Fibroblast of skin of left biceps (primary cell): ENCODE measurements around the gene CASQ2.

ENCODE experiments used
- DNase-seq, 2 experiments: peaks; one replicate each; pipeline ENCODE4 v3.0.0-alpha.2; 2013; ENCODE audit warnings: low read depth in 2 of 2

The CASQ2 gene

DNA sequence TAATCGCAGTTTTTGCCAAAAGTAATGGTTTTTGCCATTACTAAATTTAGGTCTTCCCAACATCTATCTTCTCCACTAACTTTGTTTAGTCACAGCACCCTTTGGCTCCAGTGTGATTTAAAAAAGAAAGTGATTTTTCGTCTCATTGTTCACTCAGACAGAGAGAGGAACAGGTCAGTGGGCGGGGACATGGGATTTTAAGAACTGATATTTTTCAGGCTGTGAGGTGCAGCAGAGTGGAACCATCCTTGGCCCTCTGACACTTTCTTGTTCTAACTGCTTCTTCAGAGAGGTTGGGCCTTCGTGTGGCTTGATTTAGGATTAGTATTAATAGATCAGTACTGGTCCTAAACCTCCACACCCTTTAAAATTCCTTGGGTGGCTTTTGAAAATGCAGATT lies 38.8 kb downstream of the CASQ2 start:
- no peak for DNase-seq

DNA sequence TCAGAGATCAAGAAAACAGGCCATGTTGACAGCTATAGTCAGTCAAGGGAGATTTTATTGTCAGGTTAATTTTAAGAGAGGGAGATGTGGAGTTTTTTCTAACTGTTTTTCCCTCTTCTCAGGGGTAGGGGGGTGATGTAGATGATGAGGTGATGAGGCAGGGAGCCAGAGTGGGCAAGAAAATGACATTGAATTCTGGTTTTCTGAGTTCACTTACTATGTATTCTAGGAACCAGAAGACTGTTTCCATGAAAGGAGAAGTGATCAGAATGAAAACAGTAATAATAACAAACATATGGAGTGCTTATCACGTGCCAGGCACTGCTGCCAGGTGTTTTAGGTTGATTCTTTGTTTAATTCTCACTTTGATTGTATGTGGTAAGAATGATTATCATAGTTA lies 40.2 kb downstream of the CASQ2 start:
- DNase-seq = no peak

DNA sequence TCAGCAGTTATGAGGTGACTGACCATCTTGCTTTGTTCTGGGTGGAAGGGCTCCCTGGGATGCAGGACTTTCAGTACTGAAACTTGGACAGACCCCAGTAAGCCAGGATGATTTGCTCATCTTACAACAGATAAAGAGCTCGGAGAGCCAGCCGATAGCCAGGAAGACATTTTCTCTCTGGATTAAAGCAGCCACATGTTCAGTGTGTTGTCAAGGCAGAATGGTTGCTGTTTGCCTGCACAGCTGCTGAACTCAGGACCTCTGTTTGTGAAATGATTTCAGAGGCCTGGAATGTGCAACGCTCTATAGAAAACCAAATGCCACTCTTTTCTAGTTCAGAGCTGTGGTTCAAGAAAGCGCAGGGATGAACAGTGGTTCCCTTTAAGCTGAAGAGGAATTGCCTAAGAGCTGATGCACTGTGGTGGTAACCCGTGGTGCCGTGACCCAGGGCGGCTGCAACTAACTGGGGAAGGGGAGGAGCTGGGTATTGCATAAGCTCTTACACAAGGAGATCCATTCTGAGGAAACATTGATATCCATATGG lies 40.7 kb downstream of the CASQ2 start:
- peak; percentile 87 to 88 for DNase-seq

DNA sequence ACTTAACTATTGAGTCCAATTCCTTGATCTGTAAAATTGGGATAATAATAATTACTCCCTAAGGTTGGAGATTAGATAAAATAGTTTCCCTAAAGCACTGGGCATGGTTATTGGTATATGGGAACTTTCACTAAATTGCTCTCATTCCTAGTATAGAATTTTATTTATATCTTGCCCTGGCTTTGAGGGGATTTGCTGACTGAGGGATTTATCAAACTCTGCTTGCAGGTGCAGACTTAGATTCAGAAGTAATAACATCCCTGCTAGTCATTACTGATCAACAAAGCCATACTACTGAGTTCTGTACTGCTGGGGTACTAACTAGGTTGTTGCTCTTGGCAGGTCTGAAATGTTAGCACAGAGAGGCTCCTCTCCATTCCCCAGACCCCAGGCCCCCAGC lies 41.9 kb downstream of the CASQ2 start:
- DNase-seq = no peak

DNA sequence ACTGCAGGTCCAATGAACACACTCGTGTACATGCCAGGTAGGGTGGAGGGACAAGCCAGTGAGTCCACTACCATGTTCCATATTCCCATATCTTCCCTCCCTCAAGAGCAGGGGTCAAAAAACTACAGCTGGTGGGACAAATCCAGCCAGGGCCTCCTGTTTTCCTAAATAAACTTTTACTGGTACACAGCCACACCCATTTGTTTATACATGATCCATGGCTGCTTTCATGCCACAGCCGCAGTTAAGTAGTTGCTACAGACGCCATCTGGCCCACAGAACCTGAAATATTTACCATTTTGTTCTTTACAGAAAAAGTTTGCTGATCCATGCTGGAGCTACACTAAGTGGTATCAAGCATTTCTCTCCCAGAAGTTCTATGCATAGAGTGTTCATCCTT lies 42.4 kb downstream of the CASQ2 start:
- no peak for DNase-seq

DNA sequence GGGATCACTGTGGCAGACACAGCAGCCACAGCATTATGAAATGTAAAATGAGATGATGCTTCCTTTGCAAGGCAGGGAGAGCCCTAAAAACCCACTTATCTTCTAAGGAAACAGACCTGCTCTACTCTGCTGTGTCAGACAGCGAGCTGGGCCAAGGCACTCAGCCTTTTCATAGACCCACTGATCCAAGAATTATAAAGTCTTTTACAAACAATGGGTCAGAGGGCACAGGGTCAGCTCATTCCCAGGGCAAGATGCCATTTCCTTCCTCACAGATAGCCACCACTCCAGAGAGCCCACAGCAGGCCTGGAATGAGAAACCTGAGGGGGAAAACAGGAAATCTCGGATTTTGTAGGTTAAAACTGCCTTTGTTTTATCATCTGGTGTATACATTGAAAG lies 42.9 kb downstream of the CASQ2 start:
- no peak for DNase-seq

DNA sequence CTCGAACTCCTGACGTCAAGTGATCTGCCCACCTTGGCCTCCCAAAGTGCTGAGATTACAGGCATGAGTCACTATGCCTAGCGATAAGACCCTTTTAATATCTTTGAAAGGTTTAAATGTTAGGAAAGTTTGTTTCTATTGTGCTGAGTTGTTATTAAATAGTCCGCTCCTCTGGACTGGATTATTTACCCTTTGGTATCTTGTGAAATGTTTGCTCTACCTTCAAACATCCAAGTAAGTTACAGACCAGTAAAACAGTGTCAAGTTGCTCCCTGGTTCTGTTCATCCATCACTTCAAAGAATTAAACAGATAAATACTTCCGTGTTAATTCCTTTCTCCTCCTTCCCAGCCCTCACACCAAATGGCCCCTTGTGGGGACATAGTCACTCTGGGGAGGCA lies 44.8 kb downstream of the CASQ2 start:
- no peak for DNase-seq

DNA sequence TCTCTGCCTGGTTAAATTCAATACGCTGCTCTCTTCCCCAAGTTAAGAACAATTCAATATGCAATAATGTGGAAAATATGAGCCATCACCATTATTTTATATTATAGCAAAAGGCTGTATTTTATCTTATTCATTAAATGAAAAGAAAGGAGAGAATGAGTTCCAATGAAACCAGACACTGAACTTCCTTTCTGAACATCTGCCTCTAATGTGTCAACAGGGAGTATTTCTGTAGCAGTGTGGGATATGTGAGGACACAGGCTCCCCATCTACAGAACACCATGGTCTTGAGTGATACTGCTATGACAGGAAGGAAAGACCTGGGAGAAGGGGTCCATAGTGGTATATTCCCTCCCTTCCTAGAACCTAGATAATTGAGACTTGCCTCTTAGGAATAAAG lies 46.3 kb downstream of the CASQ2 start:
- DNase-seq = no peak

DNA sequence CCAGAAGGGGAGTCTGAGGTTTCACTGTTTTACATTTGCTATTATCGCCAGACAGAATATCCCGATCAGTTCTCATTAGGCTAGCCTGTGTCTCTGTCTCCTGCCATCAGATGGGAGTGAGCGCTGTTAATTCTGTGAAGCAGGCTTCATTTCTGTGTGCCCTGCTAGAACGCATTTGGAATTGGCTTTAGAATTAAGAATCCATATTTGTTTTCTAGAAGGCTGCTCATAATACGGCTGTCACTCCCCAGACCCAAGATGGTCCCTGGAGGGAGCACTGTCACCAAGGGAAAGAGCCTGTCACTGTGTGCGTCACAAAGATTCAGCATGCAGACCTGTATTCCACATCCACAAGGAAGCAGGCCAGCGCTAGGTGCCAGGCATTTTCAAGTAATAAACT lies 49.2 kb downstream of the CASQ2 start:
- no peak for DNase-seq

DNA sequence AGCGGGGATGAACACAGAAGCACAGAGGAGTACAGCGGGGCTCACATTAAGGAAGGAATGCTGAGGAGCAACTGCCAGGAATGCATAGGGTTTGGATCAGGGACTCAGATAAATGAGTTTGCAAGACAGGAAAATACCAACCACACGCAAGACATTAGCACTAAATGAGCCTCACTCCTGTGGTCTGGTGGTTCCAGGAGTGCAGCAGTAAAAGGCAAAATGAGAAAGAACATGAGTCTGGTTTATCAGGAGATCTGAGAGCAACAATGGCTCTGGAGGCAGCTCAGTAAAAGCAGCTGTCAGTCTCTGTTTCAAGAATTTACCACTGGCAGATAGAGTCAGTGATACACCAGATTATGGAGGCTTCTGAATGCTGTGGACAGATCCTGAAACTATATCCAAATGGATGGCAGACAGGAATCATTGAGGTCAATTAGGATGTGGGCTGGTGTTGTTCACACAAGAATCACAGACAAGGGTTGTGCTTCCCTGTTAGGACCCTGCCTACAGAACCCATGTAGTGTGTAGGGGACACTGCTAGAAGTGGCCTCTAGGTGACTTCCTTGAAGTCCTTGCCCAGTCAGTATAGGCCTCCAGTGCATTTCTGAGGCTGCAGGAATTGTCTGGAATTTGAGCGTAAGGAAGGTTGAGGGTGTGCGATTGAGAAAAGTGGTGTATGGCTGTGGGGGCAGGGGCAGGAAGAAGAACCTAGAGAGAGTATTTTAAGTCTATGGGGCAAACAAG lies 50.3 kb downstream of the CASQ2 start:
- DNase-seq = no peak

DNA sequence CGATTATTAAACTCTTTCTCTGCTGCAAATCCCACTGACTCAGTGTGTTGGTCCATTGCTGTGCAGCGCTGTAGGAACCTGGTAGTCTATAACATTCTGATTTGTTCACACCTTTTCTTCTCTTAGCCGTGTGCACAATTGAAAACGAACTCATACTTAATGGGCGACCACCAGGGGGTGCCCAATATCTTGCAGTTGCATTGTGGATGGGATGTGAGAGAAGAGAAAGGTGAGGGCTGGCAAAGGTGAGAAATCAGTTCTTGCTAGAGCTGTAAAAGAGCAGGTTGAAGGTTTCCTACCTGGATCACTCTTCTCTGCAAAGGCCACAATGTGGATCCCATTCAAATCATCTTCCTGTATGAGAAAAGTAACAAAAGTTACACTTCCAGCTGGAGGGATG lies 51.0 kb downstream of the CASQ2 start:
- DNase-seq = peak in 1 of 2 experiments; percentile 6

DNA sequence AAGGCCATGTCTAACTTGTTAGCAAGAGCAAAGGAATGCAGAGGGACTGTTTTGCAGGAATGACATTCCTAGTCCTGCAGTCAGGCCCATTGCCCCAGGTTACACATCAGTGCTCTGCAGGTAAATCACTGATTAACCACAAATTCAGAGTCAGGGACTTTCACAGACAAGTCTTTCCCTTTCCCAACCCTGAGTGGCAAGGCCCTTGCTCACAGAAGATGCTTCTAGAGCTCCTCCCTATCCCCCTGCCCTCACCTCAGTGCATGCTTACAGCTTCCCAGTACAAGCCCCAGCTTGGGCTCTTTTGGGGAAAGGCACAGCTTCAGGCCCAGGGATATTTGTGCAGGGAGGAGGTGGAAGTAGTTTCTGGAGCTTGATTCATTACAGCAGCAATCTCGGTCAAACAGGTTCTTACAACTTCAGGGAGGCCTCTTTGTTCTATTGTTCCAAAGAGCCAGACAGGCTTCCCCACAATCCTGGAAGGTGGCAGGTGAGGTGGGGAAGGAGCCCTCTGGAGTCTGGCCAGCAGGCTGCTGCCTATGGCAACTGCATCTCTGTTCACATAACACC lies 53.9 kb downstream of the CASQ2 start:
- DNase-seq = no peak

DNA sequence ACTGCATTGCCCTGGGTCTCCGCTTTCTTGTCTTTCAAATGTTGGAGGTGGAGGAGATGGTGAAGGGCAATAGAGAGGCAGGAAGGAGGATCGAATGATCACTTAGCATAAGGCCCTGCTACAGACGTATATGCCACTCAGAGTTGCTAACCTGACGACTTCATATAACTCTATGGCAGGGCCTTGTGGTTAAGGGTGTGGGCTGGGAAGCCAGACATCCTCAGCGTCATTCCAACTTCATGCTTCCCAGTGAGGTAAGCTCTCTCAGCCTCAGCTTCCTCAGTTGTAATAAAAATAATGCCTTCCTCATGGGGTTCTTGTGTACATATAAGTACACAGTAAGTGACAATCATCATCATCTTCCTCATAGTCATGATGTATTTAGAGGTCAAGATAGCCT lies 54.6 kb downstream of the CASQ2 start:
- no peak for DNase-seq

DNA sequence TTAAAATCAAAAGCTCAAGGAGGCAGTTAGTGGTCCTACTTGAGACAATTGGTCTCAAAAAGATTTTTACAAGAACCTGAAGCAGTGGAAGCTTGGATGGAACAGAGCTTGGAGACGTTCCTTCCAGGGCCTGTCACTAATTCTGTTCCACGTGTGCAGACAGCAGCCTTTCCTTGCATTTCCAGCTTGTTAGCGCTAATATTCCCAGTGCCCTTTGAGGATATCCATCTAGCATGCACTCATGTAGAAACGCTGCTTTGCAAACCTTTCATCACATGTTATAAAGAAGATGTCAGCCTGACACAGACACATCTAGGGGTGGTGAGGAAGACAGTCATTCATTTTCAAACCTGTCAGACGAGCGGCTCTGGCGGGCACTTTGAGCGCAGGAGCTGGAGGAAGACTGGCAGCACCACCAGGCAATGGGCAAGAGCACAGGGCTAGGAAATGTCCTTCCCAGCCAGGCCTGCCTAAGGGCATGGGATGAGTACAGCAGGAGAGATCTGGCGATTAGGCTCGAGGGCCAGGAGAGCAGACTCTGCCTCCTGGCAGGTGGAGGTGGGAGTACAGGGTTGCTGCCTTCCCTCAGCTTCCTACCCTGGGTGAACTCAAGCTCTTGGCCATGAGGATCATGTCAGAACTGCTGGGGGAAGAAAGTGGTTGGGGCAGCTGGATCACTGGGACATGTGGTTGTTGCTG lies 55.5 kb downstream of the CASQ2 start:
- no peak for DNase-seq

DNA sequence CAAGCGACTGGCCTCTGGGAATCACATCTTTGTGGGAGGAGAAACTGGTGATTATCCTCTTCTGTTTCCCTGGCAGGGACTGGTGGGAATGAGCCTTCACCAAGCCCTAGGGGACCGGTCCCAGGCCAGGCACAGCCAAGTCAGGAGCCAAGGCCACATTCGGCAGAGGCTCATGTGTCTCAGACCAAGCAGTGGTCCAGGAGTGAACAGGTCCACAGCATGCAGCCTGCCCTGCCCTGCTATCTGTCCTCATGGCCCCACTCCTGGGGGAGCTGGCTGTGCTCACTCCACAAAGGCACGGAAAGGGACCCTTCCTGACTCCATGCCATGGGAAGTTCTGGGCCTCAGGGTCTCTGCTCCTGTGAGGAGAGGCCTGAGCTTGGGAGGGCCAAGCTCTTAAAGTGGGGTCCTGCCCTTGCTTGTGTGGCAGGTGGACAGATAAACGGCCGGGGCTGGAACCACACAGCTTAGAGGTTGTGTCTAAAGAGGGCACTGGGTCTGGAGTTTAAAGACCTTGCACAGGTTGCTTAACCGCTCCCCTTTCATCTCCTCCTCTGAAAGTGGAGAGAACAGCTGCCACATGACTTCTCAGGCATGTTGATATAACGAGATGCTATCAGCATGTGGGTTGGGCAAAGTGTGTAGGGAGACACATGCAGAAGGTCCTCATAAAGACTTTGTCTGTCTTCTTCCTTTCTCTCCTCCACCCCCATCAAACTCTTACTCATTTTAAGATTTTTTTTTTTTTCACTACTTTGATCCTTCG lies 57.5 kb downstream of the CASQ2 start:
- no peak for DNase-seq

DNA sequence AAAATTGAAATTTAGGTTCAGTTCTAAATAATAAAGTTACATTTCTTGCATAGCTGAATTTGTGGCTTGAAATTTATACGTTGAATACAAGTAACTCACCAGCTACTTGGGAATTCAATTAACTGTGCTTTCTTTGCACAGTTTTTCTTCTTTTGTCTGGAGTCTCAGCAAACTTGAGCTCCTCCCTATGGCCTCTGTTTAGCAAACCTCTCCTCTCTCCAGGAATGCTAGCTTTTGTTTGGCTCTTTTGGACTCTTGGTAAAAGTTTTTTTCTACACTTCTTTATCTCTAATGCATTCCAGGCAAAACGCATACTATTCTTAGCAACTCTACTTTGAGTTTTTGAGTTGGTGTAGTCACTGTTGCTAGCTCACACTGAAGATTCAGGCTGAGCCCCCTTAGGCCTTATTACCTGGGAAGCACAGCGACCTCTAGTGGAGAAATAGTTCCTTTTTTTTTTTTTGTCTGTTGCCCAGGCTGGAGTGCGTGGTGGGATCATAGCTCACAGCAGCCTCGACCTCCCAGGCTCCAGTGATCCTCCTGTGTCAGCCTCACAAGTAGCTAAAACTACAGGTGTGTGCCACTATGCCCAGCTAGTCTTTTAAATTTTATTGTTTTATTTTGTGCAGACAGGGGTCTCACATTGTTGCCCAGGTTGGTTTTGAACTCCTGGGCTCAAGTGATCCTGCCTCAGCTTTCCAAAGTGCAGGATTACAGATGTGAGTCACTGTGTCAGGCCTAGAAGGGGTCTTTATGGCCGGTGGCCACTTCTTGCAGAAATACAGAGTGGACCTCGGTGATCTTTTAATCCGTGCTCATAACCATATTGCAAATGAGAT lies 61.7 kb downstream of the CASQ2 start:
- peak in 1 of 2 experiments; percentile 16 for DNase-seq

DNA sequence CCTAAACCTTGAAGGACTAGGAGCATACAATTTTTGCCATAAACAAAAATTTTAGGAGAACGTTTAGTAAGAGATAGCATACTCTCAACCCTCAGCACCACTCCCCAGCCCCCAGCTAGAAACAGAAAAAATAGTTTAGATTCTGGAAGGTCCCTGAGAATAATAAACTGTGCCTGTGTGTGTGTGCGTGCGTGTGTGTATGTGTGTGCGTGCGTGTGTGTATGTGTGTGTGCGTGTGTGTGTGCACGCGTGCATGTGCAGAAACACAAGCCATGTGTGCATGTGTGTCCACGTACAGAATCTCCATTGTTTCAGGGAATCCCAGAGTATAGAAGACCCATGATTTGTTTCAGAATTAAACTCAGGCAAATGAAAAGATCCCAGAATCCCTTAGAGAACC lies 62.6 kb downstream of the CASQ2 start:
- no peak for DNase-seq

DNA sequence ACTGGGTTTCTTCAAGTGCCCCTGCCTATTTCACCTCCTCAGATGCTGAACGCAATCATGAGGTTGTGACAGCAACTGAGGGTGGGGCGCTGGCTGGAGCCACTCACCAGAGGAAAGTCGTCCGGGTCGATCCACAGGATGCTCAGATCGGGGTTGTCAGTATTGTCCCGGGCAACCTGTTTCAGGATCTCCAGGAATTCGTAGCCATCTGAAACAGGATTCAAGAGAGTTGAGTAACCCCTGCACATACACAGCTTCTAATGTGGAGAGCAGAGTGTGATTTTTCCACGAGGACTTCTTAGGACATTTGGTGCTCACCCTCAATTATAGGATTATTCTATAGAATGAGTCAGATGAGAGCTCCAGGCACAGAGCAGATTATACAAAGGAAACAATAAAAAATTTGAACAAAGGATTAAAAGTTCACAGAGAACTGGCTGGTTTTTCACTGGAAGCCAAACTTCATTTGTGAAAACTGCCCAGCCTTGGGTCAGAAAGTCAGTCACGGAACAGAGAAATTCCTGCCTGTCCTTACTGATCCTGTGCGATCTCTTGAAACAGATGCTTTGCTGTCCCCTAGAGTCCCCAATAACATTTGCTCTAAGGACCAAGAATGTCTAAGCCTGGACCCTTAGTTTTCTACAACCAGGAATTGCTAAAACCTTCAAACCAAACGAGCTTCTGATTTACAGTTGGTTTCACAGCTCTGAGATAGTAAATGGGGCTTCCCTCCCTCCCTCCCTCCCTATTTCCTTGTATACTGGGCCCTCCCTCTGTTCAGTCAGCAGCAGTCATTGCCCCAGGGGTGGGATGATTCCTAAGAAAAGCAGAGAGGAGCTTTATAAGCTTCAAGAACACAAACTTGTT lies 63.2 kb downstream of the CASQ2 start:
- no peak for DNase-seq

DNA sequence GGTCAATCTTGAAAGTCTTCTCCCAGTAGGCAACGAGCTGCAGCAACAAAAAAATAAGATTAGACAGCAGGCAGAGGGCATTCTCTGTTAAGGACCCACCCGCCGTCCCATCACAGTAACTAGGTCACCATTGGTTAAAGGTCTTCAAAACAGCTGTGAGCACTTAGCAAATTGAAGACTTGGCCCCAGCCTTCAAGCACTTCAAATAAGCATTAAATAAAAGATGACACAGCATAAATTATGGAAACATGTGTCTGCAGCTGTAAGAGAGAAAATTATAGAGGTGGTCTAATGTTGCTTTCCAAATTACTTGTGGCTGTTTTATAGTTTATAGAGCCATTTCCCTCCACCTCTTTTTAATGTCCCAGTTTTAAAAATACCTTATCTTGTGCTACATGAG lies 65.6 kb downstream of the CASQ2 start:
- DNase-seq = no peak

DNA sequence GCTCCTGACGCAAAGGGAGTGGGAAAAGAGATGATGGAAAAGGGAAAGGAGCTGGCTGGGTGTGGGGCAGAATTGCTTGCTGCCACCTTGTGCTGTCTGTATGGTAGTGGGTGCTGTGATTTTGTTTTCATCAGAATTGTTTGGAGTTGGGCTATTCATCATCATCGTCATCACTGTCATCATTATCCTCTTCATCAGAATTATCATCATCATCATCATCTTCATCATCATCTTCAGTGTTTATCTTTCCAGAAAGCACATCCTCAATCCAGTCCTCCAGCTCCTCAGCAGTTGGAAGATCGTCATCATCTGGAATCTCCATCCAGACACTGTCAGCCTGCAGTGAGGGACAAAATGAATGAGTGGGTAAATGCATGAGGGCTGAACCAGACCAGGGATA lies 67.4 kb downstream of the CASQ2 start:
- no peak for DNase-seq
